Measurements from ENCODE around the gene ATAD3C.
"Not testable (repeated sequence)": the region's sequence is repeated elsewhere in the genome, so short reads cannot be mapped to it uniquely, and the experiment has no call there.

ATAD3C gene

GRCh38 chr1:1472053-1472876 is 22.8 kb downstream of the ATAD3C start:
- peak; percentile 55 for DNase-seq (ENCODE audit: low spot score)

GRCh38 chr1:1476011-1476410 is 26.5 kb downstream of the ATAD3C start:
- not testable (repeated sequence) for DNase-seq (ENCODE audit: low spot score)

DNA sequence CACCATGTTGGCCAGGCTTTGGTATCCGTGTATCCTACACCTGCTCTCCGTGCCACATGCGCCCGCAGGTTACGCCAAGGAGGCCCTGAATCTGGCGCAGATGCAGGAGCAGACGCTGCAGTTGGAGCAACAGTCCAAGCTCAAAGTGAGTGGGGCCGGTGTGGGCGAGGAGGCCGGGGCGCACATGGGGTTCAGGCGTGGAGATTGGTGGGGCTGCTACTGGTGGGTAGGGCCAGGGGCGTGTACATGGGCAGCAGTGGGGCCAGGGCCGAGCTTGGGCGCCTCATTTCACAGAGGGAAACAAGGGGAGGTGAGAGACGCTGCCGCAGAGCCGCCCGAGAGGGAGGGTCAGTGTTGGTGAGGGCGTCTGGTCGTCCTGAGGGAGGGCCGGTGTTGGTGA is 27.7 kb downstream of the ATAD3C start:
- no peak for DNase-seq (ENCODE audit: low spot score)

- no peak for DNase-seq (ENCODE audit: low spot score)
Observed at GRCh38 chr1:1479547-1480487, 30.3 kb downstream of the ATAD3C start.

- DNase-seq (ENCODE audit: low spot score) = not testable (repeated sequence)
Observed at GRCh38 chr1:1480488-1480867, 31.0 kb downstream of the ATAD3C start.

DNA sequence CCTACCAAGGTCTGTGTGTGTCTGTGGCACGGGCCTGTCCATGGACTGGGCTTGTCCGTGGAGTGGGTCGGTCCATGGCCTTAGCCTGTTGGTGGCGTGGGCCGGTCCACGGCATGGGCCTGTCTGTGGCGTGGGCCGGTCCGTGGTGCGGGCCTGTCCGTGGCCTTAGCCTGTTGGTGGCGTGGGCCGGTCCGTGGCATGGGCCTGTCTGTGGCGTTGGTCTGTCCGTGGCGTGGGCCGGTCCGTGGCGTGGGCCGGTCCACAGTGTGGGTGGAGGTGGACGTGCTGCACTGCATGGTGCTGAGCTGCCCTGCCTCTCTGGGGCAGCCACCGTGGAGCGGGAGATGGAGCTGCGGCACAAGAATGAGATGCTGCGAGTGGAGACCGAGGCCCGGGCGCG is 32.3 kb downstream of the ATAD3C start:
- not testable (repeated sequence) for DNase-seq (ENCODE audit: low spot score)

GRCh38 chr1:1482856-1483255 is 33.4 kb downstream of the ATAD3C start:
- DNase-seq (ENCODE audit: low spot score) = no peak

- DNase-seq (ENCODE audit: low spot score) = no peak
Observed at GRCh38 chr1:1483714-1484113, 34.2 kb downstream of the ATAD3C start.

DNA sequence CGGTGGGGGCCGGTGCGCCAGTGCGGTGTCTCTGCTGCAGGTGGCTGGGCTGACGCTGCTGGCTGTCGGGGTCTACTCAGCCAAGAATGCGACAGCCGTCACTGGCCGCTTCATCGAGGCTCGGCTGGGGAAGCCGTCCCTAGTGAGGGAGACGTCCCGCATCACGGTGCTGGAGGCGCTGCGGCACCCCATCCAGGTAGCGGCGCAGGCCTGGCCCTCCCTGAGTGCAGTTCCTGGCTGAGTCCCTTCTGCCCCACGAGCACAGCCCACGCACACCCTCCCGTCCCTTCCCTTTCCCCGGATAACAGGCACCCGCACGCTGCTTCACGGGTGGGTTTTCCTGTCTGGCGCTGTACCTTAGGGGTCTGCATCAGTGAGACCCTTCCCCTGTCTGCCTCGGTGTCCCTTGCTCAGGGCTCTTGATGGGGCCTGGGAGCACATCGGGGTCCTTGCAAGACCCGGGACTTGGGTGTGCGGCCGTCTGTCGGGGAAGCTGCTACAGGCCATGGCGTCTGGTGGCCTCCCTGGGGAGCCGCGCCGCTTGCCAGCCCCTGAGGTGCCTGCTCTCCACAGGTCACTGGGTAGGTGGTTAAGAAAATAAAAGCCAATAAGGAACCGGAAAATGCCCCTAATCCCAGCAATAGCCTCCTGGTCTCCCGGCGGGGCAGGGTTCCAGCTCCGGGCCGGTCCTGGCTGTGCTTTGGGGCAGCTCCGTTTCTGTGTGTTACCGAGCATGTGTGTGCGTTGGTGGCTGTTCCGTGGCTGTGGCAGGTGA is 35.7 kb downstream of the ATAD3C start:
- not testable (repeated sequence) for DNase-seq (ENCODE audit: low spot score)

DNA sequence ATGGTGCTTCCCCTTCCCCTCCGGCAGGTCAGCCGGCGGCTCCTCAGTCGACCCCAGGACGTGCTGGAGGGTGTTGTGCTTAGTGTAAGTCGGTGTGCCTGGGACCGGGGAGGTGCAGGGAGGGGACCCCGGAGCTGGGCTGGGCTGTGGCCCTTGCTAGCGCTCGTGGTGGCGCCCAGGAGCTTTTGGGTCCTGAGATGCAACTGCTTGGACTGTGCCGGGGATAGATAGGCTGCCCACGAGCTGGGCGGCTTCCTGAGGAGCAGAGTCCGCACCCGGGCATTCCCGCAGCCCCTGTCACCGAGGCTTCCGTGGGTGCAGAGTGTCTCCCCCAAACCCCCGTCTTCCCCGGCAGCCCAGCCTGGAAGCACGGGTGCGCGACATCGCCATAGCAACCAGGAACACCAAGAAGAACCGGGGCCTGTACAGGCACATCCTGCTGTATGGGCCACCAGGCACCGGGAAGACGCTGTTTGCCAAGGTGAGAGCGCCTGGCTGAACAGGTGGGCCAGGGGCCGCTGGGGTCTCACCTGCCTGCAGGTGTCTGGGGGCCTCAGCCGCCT is 36.3 kb downstream of the ATAD3C start:
- not testable (repeated sequence) for DNase-seq (ENCODE audit: low spot score)

DNA sequence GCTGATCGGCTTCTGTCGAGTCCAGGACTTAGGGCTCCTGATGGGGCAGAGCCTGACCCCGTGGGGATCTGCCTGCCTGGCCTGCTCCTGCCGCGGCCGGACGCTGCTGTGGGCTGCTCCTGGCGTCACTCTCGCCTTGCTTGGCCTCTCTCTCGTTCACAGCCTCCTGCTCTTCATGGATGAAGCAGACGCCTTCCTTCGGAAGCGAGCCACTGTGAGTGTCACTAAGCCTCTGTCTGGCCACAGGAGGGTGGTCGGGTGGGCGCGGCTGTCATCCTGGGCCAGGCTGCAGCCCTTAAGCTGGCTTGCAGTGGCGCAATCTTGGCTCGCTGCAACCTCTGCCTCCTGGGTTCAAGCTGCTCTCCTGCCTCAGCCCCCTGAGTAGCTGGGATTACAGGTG is 38.2 kb downstream of the ATAD3C start:
- DNase-seq (ENCODE audit: low spot score) = no peak

GRCh38 chr1:1489231-1489630 is 39.7 kb downstream of the ATAD3C start:
- no peak for DNase-seq (ENCODE audit: low spot score)

- DNase-seq (ENCODE audit: low spot score) = no peak
Observed at GRCh38 chr1:1489861-1490260, 40.4 kb downstream of the ATAD3C start.

GRCh38 chr1:1490633-1491230 is 41.2 kb downstream of the ATAD3C start:
- no peak for DNase-seq (ENCODE audit: low spot score)

DNA sequence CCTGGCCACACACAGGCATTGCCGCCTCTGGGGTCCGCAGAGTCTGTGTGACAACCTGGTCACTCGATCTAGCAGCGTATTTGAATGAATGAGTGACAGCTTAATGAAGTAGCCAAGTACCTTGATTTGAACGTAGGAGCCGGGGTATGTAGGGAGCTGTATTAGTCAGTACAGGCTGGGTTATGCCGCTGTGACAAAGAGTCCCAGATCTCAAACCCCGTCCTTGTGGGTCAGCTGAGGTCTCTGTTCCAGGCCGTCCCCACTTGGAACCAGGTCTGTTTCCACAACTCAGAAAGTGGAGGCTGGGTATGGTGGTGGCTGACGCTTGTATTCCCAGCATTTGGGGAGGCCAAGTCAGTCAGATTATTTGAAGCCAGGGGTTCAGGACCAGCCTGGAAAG is 42.1 kb downstream of the ATAD3C start:
- no peak for DNase-seq (ENCODE audit: low spot score)

DNA sequence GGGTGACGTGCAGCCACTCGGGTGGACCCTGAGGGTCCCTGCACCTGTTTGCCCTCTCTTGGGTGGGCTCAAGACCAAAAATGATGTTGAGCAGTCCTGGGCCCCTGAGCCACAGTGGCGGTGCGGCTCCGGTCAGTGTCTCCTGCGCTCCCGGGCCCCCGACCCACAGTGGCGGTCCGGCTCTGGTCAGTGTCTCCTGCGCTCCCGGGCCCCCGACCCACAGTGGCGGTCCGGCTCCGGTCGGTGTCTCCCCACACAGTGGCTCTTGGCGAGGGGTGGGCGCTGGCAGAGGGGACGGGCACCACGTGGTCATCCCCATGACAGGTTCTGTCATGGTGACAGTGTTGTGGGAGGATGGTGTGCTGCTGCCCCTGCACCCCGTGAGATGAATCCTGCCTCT is 44.8 kb downstream of the ATAD3C start:
- DNase-seq (ENCODE audit: low spot score) = not testable (repeated sequence)

GRCh38 chr1:1495461-1495975 is 46.0 kb downstream of the ATAD3C start:
- DNase-seq (ENCODE audit: low spot score) = not testable (repeated sequence)

GRCh38 chr1:1504777-1505365 is 55.4 kb downstream of the ATAD3C start:
- peak; percentile 41 for DNase-seq (ENCODE audit: low spot score)

DNA sequence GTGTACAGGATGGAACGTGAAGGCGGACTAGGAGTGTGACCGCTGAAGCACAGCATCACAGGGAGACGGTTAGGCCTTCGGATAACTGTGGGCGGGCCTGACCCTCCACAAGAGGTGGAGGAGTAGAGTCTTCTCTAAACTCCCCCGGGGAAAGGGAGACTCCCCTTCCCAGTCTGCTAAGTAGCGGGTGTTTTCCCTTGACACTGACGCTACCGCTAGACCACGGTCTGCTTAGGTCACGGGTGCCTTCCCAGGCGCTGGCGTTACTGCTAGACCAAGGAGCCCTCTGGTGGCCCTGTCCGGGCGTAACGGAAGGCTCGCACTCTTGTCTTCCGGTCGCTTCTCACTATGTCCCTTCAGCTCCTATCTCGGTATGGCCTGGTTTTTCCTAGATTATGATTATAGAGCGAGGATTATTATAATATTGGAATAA is 55.9 kb downstream of the ATAD3C start:
- DNase-seq (ENCODE audit: low spot score) = not testable (repeated sequence)

- DNase-seq (ENCODE audit: low spot score) = not testable (repeated sequence)
Observed at GRCh38 chr1:1505801-1506200, 56.3 kb downstream of the ATAD3C start.

- DNase-seq (ENCODE audit: low spot score) = no peak
Observed at GRCh38 chr1:1507305-1507704, 57.8 kb downstream of the ATAD3C start.
